Stimulated activated CD8-positive, alpha-beta memory T cell treated with anti-CD3 and anti-CD28 coated beads, Interleukin-2, amount 100 ng/mL, for 48 hours (primary cell): ENCODE measurements around the gene GRK1.
"Not testable (repeated sequence)": the region's sequence is repeated elsewhere in the genome, so short reads cannot be mapped to it uniquely, and the experiment has no call there.

ENCODE experiments used
- DNase-seq, 2 donors: peaks; one replicate each; pipeline ENCODE4 v3.0.0-alpha.2; 2020; ENCODE audit warnings: low read depth in 2 of 2

Gene GRK1

GRCh38 chr13:113743366-113744195 is 76.6 kb downstream of the GRK1 start:
- no peak for DNase-seq

- no peak for DNase-seq
These were observed 77.4 kb downstream of the GRK1 start for GRCh38 chr13:113744197-113745000.

DNA sequence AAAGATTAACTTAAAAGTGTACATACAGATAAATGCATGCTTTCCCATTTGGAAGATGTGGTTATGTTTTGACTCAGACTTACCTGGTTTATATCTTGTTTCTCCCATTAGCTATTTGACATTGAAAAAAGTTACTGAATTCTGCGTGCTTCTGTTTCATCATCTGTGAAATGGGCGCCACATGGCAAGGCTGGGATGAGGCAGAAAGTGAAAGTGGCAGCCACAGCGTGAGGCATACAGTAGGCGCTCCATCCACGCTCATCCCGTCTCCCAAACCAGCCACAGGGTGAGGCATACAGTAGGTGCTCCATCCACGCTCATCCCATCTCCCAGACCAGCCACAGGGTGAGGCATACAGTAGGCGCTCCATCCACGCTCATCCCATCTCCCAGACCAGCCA is 78.0 kb downstream of the GRK1 start:
- no peak for DNase-seq

GRCh38 chr13:113745500-113746142 is 78.6 kb downstream of the GRK1 start:
- DNase-seq = not testable (repeated sequence)

DNA sequence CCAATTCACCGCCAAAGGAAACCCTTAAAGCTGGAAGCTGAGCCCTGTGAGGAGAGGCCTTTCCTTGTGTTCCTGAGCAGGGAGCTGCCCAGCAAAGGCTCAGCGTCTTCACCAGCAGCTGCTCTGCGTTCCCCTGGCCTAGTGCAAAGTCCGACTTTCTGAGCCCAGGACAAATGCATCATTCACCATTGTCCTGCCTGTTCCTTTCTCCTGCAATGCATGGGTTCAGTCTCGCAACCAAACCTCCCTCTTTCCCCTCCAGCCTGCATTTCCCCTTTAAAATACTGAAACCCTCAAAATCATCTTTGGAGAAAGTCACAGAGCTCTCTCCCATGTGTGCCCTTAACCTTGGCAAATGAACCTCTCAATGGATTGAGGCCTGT is 79.1 kb downstream of the GRK1 start:
- no peak for DNase-seq

DNA sequence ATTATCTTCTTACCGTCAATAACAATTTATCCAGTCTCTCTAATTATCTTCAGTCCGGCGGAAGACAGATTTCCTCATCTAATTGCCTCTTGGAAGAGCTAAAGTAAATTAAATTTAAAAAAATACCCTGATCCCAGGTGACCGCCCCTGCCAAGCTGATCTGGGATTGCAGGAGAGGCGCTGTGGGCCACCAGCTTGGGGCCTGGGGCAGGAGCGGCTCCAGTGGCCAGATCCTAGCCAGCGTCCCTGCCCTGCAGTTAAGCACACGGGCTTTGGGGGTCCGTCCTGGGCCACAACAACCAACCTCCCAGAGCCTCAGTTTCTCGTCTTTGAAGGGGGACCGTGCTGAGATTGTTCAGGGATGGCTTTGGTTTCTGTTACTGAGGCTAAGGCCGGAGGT is 79.7 kb downstream of the GRK1 start:
- DNase-seq = no peak

- DNase-seq = no peak
These were observed 80.3 kb downstream of the GRK1 start for GRCh38 chr13:113747291-113747833.

GRCh38 chr13:113748101-113748861 is 81.3 kb downstream of the GRK1 start:
- DNase-seq = no peak

DNA sequence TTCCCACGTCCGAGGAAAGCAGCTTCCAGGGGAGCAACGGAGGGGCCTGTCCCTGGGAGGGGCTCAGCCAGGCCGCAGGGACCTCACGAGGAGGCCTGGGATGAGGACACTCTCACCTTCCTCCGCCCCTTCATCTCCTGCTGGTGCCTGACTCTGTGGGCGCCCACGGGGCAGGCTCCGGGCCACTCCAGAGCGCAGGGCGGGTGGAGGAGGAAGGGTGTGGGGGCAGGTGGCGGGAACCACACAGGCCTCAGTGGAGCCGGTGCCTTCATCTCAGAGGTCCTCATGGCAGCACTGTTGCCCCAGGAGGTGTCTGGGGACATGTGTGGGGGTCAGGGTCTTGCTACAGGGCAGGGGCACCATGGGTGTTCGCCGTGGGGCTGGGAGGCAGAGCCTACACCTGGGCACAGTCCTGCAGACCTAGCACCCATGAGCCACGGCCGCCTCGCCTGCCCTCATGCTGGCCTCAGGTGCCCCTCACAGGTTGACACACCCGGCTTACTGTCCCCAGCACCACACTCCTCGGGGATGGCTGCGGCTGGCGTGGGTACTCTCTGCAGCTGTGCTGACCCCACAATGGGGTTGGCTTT is 81.9 kb downstream of the GRK1 start:
- no peak for DNase-seq

DNA sequence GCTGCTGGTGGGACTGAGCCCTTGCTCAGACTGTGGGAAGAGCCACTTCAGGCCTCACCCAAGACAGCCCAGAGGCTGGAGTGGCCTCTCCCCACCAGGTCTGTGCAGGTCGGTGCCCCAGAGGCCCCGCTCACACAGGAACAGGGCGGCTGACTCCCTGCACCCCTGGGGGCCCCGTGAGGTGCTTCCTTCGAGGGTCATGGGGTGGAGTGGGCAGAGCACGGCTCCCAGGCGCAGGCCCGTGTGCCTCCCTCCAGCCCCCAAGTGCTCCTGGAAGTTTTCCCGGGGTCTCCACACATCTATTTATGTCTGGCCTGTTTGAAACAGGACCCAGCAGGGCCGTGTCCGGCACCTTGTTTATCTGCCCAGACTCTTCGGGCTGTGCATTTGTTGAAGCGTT is 82.5 kb downstream of the GRK1 start:
- no peak for DNase-seq

DNA sequence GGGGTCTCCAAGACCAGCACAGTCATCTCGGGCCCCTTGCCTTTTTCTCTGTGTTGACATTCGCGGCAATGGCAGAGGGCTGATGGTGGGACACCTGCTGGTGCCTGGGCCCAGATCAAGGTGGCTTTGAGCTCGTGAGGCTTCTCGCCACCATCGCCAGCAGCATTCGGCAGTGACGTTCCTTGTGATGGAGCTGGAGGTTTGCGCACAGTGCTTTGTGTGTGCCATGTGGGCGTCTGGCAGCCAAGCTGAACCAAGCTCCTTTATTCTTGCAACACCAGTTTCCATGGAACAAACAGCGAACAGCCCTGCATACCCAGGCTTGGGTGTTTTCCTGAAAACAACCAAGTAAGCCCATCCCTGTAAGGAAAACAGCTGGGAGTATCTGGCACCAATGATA is 82.9 kb downstream of the GRK1 start:
- DNase-seq = no peak

DNA sequence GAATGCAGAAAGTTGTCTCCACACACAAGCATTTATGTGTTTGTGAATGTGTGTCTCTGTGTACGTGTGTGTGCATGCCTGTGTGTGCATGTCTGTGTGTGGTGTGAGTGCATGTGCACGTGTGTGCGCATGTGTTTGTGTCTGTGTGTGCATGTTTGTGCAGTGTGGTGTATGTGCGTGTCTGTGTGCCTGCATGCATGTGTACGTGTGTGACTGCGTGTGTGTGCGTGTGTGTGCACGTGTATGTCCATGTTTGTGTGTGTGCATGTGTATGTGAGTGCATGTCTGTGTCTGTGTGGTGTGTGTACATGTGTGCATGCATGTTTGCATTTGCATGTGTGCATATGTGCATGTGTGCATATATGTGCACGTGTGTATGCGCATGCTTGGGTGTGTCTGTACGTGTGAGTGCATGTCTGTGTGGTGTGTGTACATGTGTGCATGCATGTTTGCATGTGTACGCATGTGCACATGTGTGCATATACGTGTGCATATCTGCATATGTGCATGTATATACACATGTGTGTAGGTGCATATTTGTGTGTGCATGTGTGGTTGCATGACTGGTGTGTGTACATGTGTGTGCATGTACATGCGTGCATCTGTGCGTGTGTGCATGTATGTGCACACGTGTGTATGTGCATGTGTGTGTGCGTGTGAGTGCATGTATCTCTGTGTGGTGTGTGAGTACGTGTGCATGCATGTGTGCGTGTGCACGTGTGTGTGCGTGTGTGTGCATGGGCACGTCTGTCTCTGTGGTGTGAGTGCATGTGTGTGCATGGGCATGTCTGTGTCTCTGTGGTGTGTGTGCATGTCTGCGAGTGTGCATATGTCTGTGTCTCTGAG is 83.8 kb downstream of the GRK1 start:
- DNase-seq = no peak

DNA sequence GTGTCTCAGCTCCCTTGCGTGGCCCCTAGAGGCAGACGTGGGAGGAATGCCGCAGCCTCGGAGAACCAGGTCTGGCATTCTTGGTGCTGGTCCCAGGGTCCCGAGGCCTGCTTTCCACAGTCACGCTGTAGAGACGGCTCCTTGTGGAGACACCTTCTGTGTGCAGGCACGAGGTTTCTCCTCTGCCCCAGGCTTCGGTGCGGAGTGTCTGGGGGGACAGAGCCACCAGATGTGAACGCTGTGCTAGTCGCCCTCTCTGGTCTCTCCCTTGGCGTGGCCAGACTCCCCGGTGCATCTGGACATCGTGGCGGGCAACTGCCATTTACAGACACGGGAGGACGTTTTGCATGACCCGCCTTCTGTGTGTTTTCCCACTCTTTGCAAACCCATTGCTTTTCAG is 84.5 kb downstream of the GRK1 start:
- DNase-seq = no peak

GRCh38 chr13:113752211-113752986 is 85.4 kb downstream of the GRK1 start:
- not testable (repeated sequence) for DNase-seq

GRCh38 chr13:113753171-113753570 is 86.2 kb downstream of the GRK1 start:
- DNase-seq = no peak

GRCh38 chr13:113754242-113754641 is 87.2 kb downstream of the GRK1 start:
- DNase-seq = no peak

DNA sequence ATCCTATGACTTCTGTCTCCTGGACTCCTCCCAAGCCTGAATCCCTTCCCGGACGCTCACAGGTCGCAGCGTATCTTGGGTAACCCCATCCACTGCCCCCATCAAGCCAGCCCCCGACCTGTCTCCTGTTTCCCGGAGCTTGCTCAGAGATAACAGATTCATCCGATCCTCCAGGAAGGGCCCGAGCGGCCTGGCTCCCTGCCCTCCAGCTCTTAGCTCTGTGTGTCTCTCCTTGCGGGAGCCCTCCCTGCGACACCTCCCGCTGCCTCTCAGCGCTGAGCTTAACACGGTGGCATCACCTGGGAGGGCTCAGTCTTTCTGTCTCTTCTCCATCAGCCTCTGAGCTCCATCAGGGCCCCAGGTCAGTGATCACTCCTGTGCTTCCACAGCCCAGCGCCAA is 87.7 kb downstream of the GRK1 start:
- DNase-seq = no peak

DNA sequence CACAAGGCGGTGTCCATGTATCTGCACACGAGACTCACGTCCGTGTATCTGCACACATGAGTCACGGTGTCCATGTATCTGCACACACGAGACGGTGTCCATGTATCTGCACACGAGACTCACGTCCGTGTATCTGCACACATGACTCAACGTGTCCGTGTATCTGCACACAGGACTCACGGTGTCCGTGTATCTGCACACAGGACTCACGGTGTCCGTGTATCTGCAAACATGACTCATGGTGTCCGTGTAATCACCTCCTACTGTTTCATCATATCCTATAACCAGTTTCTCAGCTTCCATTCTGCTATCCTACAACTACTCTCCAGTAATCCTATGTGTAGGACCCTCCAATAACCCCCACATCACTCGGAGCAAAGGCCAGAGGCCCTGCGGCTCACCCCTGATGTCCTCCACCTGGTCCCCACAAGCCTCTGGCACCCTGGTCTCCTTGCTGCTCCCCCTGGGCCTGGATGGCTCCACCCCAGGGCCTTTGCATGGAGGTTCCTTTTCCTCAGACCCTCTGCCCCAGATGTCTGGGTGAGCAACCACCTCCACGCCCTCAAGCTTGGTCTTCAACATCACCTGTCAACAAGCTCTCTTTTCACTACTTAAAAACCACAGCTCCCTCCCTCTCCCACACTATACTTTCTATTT is 89.5 kb downstream of the GRK1 start:
- DNase-seq = no peak
